Natural killer cell (primary cell): Measurements from ENCODE around the gene PSMD6. TPM values are rescaled to one million over a fixed set of nuclear protein-coding genes. Genes with fewer than 3 reads are reported as not detected.
A peak's percentile ranks its signal among the peaks of the same experiment; 100 is the strongest.

Source experiments
- ATAC-seq, 3 donors: fragments of 150-1000 bp in 2 of 3; fragments of 200-7000 bp in 1 of 3; cut with Tn5 transposase; 1 replicate in 1 of 3; 2 replicates in 2 of 3; pipeline ENCODE4 v1.10.0; 2021; ENCODE audit warnings: mild to moderate bottlenecking in 2 of 3, moderate library complexity in 2 of 3
- DNase-seq, 2 donors: peaks; one replicate each; pipeline versions ENCODE4 v3.0.0 to v3.0.0-alpha.2; 2013 to 2021; ENCODE audit warnings: mixed read lengths in 1 of 2
- H3K27ac ChIP-seq: one replicate; pipeline ENCODE4 v1.5.1; 2013; ENCODE audit warnings: mild to moderate bottlenecking, low read length
- H3K27me3 ChIP-seq: one replicate; pipeline ENCODE4 v1.6.1; 2013; ENCODE audit warnings: low read length; ENCODE audit not compliant: control insufficient read depth, insufficient read depth
- H3K36me3 ChIP-seq: one replicate; pipeline ENCODE4 v1.6.1; 2013; ENCODE audit warnings: low read length; ENCODE audit not compliant: control insufficient read depth, insufficient read depth
- H3K4me1 ChIP-seq: one replicate; pipeline ENCODE4 v1.6.1; 2013; ENCODE audit warnings: low read length; ENCODE audit not compliant: control insufficient read depth, insufficient read depth
- H3K4me3 ChIP-seq: one replicate; pipeline ENCODE4 v1.5.1; 2013; ENCODE audit warnings: low read length
- H3K9me3 ChIP-seq: one replicate; pipeline ENCODE4 v1.6.1; 2013; ENCODE audit warnings: low read length; ENCODE audit not compliant: control insufficient read depth, insufficient read depth
- H3K27ac Mint-ChIP-seq, 2 donors: one replicate each; pipeline ENCODE4 v1.8.0; 2022; ENCODE audit warnings: mild to moderate bottlenecking in 2 of 2, mixed read lengths in 2 of 2, moderate library complexity in 1 of 2
- H3K27me3 Mint-ChIP-seq, 2 donors: one replicate each; pipeline ENCODE4 v1.8.0; 2022; ENCODE audit warnings: low read depth in 2 of 2, mixed read lengths in 2 of 2
- H3K36me3 Mint-ChIP-seq: one replicate; pipeline ENCODE4 v1.8.0; 2022; ENCODE audit warnings: mixed read lengths
- H3K4me1 Mint-ChIP-seq, 2 donors: one replicate each; pipeline ENCODE4 v1.8.0; 2022; ENCODE audit warnings: mixed read lengths in 2 of 2
- H3K4me3 Mint-ChIP-seq: one replicate; pipeline ENCODE4 v1.8.0; 2022; ENCODE audit warnings: mild to moderate bottlenecking, moderate library complexity, mixed read lengths
- H3K9me3 Mint-ChIP-seq, 2 donors: one replicate each; pipeline ENCODE4 v1.8.0; 2022; ENCODE audit warnings: mixed read lengths in 2 of 2
- CTCF ChIP-seq: fragments of 200-600 bp; IDR thresholded peaks from one replicate; pipeline ENCODE4 v1.8.0; 2022; ENCODE audit warnings: antibody characterized with exemption
- WGBS: methylation state at CpG from one replicate; pipeline ENCODE4 v1.1.7; 2013; ENCODE audit warnings: missing lambda C conversion rate; ENCODE audit not compliant: insufficient coverage; 5-methylcytosine and 5-hydroxymethylcytosine counted together
- intact Hi-C: fragments of 100-400 bp; cut with micrococcal nuclease; formaldehyde crosslinking; loops from one replicate; pipeline ENCODE4 v1.14.2; 2022
- total RNA-seq, 4 donors: library from RNA; stranded (reverse); fragments of 120-200 nt in 1 of 4; gene quantifications; one replicate each; pipeline versions ENCODE4 v1.2.3 to v1.2.4, GENCODE V29; 2013 to 2022

The PSMD6 gene
- total RNA-seq, 3 donors from 2014 or later (not counting 1 experiment from before 2014, with no cell fraction given), result 84.4 to 105 (median 102) TPM

GRCh38 chr3:64008487-64009351, 14.6 kb downstream of the PSMD6 start:
- H3K9me3 Mint-ChIP-seq, result no peaks in the 10 kb centered on the region
- ATAC-seq (no peak), DNase-seq (no peak)
- intact Hi-C loops, result no loop called here
- H3K4me1 Mint-ChIP-seq, result peaks cover 11 to 13% of the 10 kb centered on the region in 2 donors
- H3K27me3 Mint-ChIP-seq, result no peaks in the 10 kb centered on the region
- 83% methylated on average over 7 of the region's 7 CpGs for WGBS
- H3K36me3 Mint-ChIP-seq, result peaks cover 24% of the 10 kb centered on the region
- no peak overlapping the region for H3K4me3 ChIP-seq
- no peak overlapping the region for H3K27ac ChIP-seq
- H3K4me3 Mint-ChIP-seq, result no peak overlapping the region
- H3K27me3 ChIP-seq, result no peaks in the 10 kb centered on the region
- H3K36me3 ChIP-seq, result peaks cover 97% of the 10 kb centered on the region
- no peaks in the 10 kb centered on the region for H3K4me1 ChIP-seq
- no peaks in the 10 kb centered on the region for H3K9me3 ChIP-seq
- peak overlapping the region; percentile 12 to 58 for H3K27ac Mint-ChIP-seq
- TF ChIP-seq CTCF, result no peak

GRCh38 chr3:64008017-64008416, 15.3 kb downstream of the PSMD6 start:
- intact Hi-C loops, result no loop called here
- TF ChIP-seq CTCF, result no peak
- Mint-ChIP-seq H3K27me3 (no peaks in the 10 kb centered on the region), H3K36me3 (peaks cover 21% of the 10 kb centered on the region), H3K4me1 (peaks cover 9 to 11% of the 10 kb centered on the region in 2 donors), H3K4me3 (no peak overlapping the region), H3K27ac (peak overlapping the region in 1 of 2 donors; percentile 43), H3K9me3 (no peaks in the 10 kb centered on the region)
- DNase-seq, result no peak
- ATAC-seq, result no peak
- Histone ChIP-seq H3K36me3 (peaks cover 93% of the 10 kb centered on the region), H3K27me3 (no peaks in the 10 kb centered on the region), H3K4me1 (no peaks in the 10 kb centered on the region), H3K9me3 (no peaks in the 10 kb centered on the region), H3K4me3 (no peak overlapping the region), H3K27ac (no peak overlapping the region)
- no CpG with 5 or more reads among the region's 2 CpGs for WGBS

GRCh38 chr3:64003589-64003988, 19.7 kb downstream of the PSMD6 start:
- no peaks in the 10 kb centered on the region for H3K36me3 Mint-ChIP-seq
- H3K9me3 ChIP-seq, result no peaks in the 10 kb centered on the region
- ATAC-seq (no peak), DNase-seq (no peak)
- H3K27ac ChIP-seq, result no peak overlapping the region
- intact Hi-C loops, result no loop called here
- no peak overlapping the region for H3K4me3 Mint-ChIP-seq
- WGBS, result 83% methylated on average over 1 of the region's 2 CpGs
- no peaks in the 10 kb centered on the region for H3K27me3 Mint-ChIP-seq
- no peaks in the 10 kb centered on the region for H3K9me3 Mint-ChIP-seq
- no peak overlapping the region for H3K27ac Mint-ChIP-seq
- H3K4me1 Mint-ChIP-seq, result peaks cover 0 to 6% of the 10 kb centered on the region in 2 donors
- no peak for TF ChIP-seq CTCF
- H3K27me3 ChIP-seq, result no peaks in the 10 kb centered on the region
- peaks cover 88% of the 10 kb centered on the region for H3K36me3 ChIP-seq
- no peak overlapping the region for H3K4me3 ChIP-seq
- no peaks in the 10 kb centered on the region for H3K4me1 ChIP-seq
